ENCODE results near the gene HOXC9.

HOXC9 gene

GRCh38 chr12:54028314-54029201, 28.6 kb downstream of the HOXC9 start, which contains the start of gene HOXC6:
TSS of gene HOXC6 (plus strand) at chr12:54028440. CDS start at chr12:54028522, 82 bp downstream.
- no peak for DNase-seq (ENCODE audit: low read depth in 2 of 2)

DNA sequence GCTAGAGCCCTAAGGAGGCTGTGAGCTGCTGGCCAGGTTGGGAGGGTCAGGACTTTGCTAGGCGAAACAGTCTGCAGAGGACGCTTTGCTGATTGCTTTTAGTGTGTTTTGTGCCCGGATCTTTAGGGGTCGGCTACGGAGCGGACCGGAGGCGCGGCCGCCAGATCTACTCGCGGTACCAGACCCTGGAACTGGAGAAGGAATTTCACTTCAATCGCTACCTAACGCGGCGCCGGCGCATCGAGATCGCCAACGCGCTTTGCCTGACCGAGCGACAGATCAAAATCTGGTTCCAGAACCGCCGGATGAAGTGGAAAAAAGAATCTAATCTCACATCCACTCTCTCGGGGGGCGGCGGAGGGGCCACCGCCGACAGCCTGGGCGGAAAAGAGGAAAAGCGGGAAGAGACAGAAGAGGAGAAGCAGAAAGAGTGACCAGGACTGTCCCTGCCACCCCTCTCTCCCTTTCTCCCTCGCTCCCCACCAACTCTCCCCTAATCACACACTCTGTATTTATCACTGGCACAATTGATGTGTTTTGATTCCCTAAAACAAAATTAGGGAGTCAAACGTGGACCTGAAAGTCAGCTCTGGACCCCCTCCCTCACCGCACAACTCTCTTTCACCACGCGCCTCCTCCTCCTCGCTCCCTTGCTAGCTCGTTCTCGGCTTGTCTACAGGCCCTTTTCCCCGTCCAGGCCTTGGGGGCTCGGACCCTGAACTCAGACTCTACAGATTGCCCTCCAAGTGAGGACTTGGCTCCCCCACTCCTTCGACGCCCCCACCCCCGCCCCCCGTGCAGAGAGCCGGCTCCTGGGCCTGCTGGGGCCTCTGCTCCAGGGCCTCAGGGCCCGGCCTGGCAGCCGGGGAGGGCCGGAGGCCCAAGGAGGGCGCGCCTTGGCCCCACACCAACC, 29.8 kb downstream of the HOXC9 start:
- DNase-seq (ENCODE audit: low read depth in 2 of 2): no peak

- no peak for DNase-seq (ENCODE audit: low read depth in 2 of 2)
These were observed 30.5 kb downstream of the HOXC9 start for GRCh38 chr12:54030442-54030801.

DNA sequence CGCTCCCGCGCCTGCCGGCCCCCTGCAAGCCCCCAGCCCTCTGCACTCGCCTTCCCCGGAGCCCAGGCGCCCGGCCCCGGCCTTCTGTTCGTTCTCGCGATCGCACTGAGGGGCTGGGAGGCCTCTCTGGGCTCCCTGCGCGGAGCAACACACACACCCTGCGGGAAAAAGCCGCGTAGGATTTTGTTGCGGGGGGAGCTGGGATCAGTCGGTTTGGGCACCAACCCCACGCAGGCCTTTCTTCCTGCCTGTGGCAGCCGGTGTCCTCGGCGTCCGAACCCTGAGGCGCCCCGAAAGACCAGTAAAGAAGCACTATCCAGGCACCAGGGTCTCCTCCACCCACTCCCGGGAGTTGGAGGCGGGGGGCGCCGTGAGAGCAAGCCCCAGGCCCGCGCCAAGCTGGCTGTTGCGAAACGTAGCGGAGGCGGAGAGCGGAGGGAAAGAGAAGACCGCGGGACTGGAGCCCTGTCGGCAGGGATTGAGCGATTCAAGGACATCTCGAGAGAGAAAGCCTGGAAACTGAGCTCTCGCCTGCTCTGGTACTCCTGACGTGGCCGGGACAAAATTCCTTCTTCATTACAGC, 31.0 kb downstream of the HOXC9 start:
- no peak for DNase-seq (ENCODE audit: low read depth in 2 of 2)

- DNase-seq (ENCODE audit: low read depth in 2 of 2): no peak
These were observed 31.5 kb downstream of the HOXC9 start for GRCh38 chr12:54031480-54031879.

GRCh38 chr12:54032086-54032619, 32.2 kb downstream of the HOXC9 start:
- no peak for DNase-seq (ENCODE audit: low read depth in 2 of 2)

GRCh38 chr12:54032627-54033100, 32.7 kb downstream of the HOXC9 start, which contains the start of gene HOXC5:
TSS of gene HOXC5 (plus strand) at chr12:54033050. CDS start at chr12:54033123, 73 bp downstream.
- DNase-seq (ENCODE audit: low read depth in 2 of 2): peak in 1 of 2 donors; percentile 49

DNA sequence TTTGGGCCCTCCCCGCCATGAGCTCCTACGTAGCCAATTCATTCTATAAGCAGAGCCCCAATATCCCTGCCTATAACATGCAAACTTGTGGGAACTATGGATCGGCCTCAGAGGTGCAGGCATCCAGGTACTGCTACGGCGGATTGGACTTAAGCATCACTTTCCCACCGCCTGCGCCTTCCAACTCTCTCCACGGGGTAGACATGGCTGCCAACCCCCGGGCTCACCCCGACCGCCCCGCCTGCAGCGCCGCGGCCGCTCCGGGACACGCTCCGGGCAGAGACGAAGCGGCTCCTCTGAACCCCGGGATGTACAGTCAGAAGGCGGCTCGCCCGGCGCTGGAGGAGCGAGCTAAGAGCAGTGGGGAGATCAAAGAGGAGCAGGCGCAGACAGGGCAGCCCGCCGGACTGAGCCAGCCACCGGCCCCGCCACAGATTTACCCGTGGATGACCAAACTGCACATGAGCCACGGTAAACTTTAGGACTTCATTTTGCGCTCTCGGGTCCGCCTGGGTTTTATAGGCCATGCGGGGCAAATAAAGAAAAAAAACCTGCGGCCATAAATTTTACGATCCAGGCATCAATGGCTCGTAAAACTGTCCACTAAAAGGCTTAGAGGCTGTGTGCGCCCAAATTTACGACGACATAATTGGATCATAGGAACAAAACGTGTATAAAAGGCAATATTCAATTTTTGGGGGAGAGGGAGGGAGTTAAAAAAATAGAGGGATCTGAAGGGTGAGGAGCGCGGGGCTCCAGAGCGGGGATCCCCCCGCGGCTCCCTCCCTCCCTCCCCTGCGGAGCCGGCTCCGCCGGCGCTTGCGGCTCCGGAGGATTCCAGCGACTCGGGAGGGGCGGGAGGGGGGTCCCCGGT, 33.4 kb downstream of the HOXC9 start:
- DNase-seq (ENCODE audit: low read depth in 2 of 2): no peak

- DNase-seq (ENCODE audit: low read depth in 2 of 2): no peak
These were observed 34.2 kb downstream of the HOXC9 start for GRCh38 chr12:54033980-54034784.

GRCh38 chr12:54034785-54035310, 34.9 kb downstream of the HOXC9 start:
- no peak for DNase-seq (ENCODE audit: low read depth in 2 of 2)

DNA sequence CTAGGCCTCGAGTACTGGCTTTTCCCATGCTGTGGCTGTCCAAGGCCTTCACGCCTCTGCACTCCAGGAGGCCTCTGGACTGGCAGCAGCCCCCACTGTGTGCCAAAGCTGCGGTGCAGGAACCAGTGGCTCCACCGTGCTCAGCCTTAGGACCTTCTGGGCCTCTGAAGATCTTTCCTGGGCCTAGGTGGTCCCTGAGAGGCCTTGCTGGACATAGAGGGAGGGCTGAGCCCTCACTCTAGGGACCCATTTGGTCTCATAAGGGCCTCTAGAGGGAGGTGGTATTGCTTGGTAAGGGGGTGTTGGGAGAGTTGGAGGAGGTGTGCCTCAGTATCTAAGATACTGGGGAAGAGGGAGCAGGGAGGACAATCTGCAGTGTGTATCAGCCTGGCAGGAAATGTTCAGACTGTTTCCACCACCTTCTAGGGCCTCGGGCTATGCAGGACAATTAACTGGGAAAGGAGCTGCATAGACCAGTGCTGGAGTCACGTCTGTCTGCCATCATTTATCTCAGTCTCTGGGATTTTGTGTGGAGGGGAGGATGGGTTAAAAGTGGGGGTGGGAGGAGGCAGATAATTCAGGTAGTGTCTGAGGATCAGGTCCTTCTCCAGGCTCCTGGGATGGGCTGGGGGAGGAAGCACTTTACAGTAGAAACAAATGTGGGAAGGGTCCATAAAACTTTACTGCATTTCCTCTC, 35.8 kb downstream of the HOXC9 start:
- DNase-seq (ENCODE audit: low read depth in 2 of 2): no peak

DNA sequence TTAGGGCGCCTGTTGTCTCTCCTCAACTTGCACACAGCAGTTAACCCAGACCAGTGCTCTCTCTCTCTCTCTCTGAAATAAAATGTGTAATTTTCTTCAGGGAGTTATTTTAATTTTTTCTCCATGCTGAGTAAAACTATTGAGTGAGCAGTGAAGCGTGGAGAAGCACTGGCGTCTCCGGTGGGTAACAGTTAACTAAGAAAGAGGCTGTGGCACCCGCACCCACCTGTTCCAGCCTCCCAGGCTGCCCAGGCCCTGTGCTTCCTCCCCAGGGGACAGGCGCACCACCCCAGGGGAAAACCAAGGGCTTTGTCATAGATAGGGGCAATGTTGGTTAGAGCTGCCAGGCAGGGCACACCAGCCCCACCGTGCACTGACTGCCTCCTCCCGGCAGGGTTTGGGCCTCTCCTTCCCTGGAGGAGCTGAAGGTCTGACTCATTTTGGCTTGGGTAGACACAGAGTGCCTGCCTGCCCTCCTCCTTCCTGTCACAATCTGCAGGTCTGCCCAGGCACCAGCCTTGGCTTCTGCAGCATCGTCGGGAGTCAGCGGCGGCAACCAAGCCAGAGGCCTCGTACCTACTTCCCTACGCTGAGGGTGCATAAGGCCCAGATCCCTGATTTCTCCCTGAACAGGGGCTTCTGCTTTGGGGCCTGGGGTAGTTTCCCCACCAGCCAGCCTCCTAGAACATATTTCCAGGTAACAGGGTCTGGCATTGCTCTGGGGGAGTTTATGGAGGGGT, 36.8 kb downstream of the HOXC9 start:
- no peak for DNase-seq (ENCODE audit: low read depth in 2 of 2)

DNA sequence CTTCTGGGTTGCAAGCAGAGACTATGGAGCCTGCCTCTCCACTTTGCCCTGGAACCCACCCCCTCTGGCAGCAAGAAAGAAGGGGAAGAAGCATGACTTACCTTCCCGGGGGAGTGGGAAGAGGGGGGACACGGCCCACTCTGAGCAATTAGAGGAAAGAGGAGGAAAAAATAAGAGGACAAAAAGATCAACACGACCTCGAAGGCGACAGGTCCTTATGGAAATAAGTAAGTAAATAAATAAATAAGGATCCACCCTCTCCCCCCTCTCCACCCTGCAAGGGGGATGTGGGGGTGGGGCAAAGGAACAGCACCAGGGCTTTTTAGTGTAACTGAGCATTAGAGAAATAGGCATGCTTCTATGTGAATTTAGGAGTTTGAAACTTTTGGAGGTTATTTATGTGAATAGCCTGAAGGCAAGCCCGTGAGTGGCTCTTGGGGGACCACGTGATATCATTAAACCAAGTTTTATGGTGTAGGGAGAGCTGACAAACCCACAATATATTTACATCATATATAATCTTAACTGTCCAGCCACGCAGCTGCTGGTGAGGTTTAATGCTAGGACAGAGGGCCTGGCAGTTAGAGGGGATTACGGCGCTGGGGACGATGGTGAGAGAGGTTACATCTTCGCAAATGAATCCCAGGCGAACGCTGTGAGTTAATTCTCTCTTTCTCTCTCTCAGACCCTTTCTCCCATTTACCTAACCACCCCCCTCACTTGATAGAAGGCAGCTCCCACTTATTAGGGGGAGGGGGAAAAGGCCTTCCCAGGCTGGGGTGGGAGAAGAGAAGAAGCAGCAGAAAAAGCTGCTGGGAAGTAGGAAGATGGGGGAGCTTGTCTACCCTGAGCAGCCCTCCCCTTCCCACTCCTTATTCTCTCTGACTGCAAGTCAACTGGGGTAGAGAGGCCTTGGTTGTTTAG, 37.7 kb downstream of the HOXC9 start:
- DNase-seq (ENCODE audit: low read depth in 2 of 2): no peak

- DNase-seq (ENCODE audit: low read depth in 2 of 2): no peak
These were observed 38.4 kb downstream of the HOXC9 start for GRCh38 chr12:54038284-54038870.

GRCh38 chr12:54038871-54039414, 39.0 kb downstream of the HOXC9 start:
- DNase-seq (ENCODE audit: low read depth in 2 of 2): no peak

DNA sequence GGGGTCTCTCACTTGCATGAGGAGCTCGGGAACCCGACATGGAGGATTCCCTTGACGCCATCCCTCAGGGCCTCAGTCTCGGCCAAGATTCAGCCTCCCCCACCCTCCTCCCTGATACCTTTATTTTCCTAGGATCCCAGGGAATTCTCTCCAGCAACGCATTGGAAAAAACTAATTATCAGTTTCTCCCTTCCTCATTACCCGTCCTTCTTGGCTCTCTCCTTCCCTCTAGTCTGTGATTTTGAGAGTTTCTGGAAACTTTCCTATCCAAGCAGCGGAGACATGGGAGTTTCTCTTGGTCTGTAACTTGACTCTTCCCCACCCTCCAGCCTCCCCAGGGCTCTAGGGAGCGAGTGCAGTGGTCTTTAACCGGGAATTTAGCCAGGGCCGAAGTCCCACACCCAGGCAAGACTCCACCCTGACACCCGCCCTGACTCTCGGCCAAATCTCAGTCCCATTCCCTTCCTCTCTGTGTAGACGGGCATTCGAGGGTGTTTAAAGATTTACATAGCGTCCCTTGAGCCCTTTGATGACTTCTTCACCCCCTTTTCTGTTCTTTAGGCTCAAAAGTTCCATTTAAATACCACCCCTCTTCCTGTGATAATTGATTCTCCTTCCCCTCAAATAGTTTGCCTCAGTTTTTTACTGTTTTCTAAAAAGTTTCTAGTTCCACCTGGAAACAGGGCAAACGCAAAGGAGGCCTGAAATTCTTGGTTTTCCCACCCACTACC, 39.6 kb downstream of the HOXC9 start:
- no peak for DNase-seq (ENCODE audit: low read depth in 2 of 2)

Measured in stimulated activated CD8-positive, alpha-beta memory T cell treated with anti-CD3 and anti-CD28 coated beads, Interleukin-2, amount 100 ng/mL, for 48 hours (primary cell).